ENCODE data around the gene TFDP2. TPM values are rescaled to one million over a fixed set of nuclear protein-coding genes. Genes with fewer than 3 reads are reported as not detected.
"Not testable (repeated sequence)": the region's sequence is repeated elsewhere in the genome, so short reads cannot be mapped to it uniquely, and the experiment has no call there.

Gene TFDP2
- total and polyA plus RNA-seq, 2 experiments from 2014 or later, result 26.8 to 55.4 TPM

DNA sequence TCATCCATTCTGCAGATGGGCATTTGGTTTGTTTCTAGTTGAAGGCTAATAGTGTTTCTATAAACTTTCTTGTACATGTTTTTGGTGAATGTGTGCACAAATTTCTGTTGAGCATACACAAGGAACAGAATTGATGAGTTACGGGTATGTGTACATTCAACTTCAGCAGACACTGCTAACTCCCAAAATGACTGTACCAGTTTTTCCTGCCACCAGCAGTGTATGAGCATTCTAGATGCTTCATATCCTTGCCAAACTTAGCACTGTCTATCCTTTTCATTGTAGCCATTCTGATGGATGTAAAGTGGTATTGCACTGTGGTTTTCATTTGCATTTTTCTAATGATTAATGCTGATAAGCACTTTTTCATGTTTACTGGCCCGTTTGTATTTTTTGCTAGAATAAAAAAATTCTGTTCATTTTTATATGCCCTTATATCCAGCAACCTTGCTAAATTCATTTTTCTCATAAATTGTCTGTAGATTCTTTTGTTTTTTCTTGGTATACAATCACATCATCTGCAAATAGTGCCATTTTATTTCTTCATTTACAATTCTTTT is 162.7 kb downstream of the TFDP2 start:
- H3K4me3 ChIP-seq, result no peak overlapping the region
- H3K27me3 ChIP-seq (replicated peaks; ENCODE audit: insufficient read depth), result no peaks in the 10 kb centered on the region
- no peak overlapping the region for H3K4me2 ChIP-seq (ENCODE audit: unreplicated experiment)
- H3K9me2 ChIP-seq (ENCODE audit: insufficient read depth), result no peaks in the 10 kb centered on the region
- WGBS, 2 experiments (ENCODE audit: low coverage in 1 of 2, low lambda C conversion rate in 2 of 2, missing lambda C conversion rate in 2 of 2), result 90 to 92% methylated on average over 2 of the region's 2 CpGs
- no peak for TF ChIP-seq EZH2 (IDR thresholded peaks at IDR 0.05; ENCODE audit: insufficient read depth, poor library complexity, severe bottlenecking)
- TF ChIP-seq EZH2phosphoT487 (IDR thresholded peaks at IDR 0.05; ENCODE audit: insufficient read depth, low read depth), result no peak
- DNase-seq, result no peak
- H3K9me3 ChIP-seq (ENCODE audit: low read depth), result no peaks in the 10 kb centered on the region
- no peaks in the 10 kb centered on the region for H4K20me1 ChIP-seq (ENCODE audit: insufficient read depth)
- H3K36me3 ChIP-seq (ENCODE audit: low read depth), result no peaks in the 10 kb centered on the region
- no peak overlapping the region for H2AFZ ChIP-seq
- H3K79me2 ChIP-seq (ENCODE audit: insufficient read depth), result no peaks in the 10 kb centered on the region
- no peak overlapping the region for H3K9ac ChIP-seq
- no peaks in the 10 kb centered on the region for H3F3A ChIP-seq (ENCODE audit: insufficient read depth)
- no peak overlapping the region for H3K27ac ChIP-seq
- in situ Hi-C loops (cut with MboI), result no loop called here
- no peaks in the 10 kb centered on the region for H3K4me1 ChIP-seq (ENCODE audit: insufficient read depth)

GRCh38 chr3:141981084-141981483 is 168.3 kb downstream of the TFDP2 start:
- in situ Hi-C loops (cut with MboI), result no loop called here
- Histone ChIP-seq H3K4me1 (ENCODE audit: insufficient read depth) (peaks cover 15% of the 10 kb centered on the region), H3K9me2 (ENCODE audit: insufficient read depth) (no peaks in the 10 kb centered on the region), H3K4me2 (ENCODE audit: unreplicated experiment) (peak overlapping the region; percentile 16), H3K4me3 (no peak overlapping the region), H2AFZ (no peak overlapping the region), H3F3A (ENCODE audit: insufficient read depth) (peaks cover 16% of the 10 kb centered on the region), H3K27me3 (replicated peaks; ENCODE audit: insufficient read depth) (no peaks in the 10 kb centered on the region), H3K27ac (no peak overlapping the region), H3K36me3 (ENCODE audit: low read depth) (no peaks in the 10 kb centered on the region), H3K9me3 (ENCODE audit: low read depth) (no peaks in the 10 kb centered on the region), H3K79me2 (ENCODE audit: insufficient read depth) (no peaks in the 10 kb centered on the region), H3K9ac (no peak overlapping the region), H4K20me1 (ENCODE audit: insufficient read depth) (no peaks in the 10 kb centered on the region)
- WGBS, 2 experiments (ENCODE audit: low coverage in 1 of 2, low lambda C conversion rate in 2 of 2, missing lambda C conversion rate in 2 of 2), result 96 to 97% methylated on average over 3 of the region's 3 CpGs
- TF ChIP-seq EZH2 (IDR thresholded peaks at IDR 0.05; ENCODE audit: insufficient read depth, poor library complexity, severe bottlenecking) (no peak), EZH2phosphoT487 (IDR thresholded peaks at IDR 0.05; ENCODE audit: insufficient read depth, low read depth) (no peak)
- DNase-seq, result no peak

- H3F3A ChIP-seq (ENCODE audit: insufficient read depth), result peaks cover 16% of the 10 kb centered on the region
- H3K9ac ChIP-seq, result no peak overlapping the region
- H4K20me1 ChIP-seq (ENCODE audit: insufficient read depth), result no peaks in the 10 kb centered on the region
- H3K36me3 ChIP-seq (ENCODE audit: low read depth), result no peaks in the 10 kb centered on the region
- 52 to 59% methylated on average over 5 of the region's 5 CpGs for WGBS, 2 experiments (ENCODE audit: low coverage in 1 of 2, low lambda C conversion rate in 2 of 2, missing lambda C conversion rate in 2 of 2)
- TF ChIP-seq EZH2phosphoT487 (IDR thresholded peaks at IDR 0.05; ENCODE audit: insufficient read depth, low read depth) (no peak), EZH2 (IDR thresholded peaks at IDR 0.05; ENCODE audit: insufficient read depth, poor library complexity, severe bottlenecking) (no peak)
- DNase-seq, result peak; percentile 89
- H3K4me1 ChIP-seq (ENCODE audit: insufficient read depth), result peaks cover 15% of the 10 kb centered on the region
- no peaks in the 10 kb centered on the region for H3K27me3 ChIP-seq (replicated peaks; ENCODE audit: insufficient read depth)
- peak overlapping the region; percentile 49 for H3K27ac ChIP-seq
- no peak overlapping the region for H3K4me2 ChIP-seq (ENCODE audit: unreplicated experiment)
- H3K9me3 ChIP-seq (ENCODE audit: low read depth), result no peaks in the 10 kb centered on the region
- no peak overlapping the region for H3K4me3 ChIP-seq
- in situ Hi-C loops (cut with MboI), result no loop called here
- no peak overlapping the region for H2AFZ ChIP-seq
- H3K79me2 ChIP-seq (ENCODE audit: insufficient read depth), result no peaks in the 10 kb centered on the region
- no peaks in the 10 kb centered on the region for H3K9me2 ChIP-seq (ENCODE audit: insufficient read depth)
Measured at GRCh38 chr3:141979050-141979671, 170.2 kb downstream of the TFDP2 start.

- in situ Hi-C loops (cut with MboI); H3K79me2 ChIP-seq (ENCODE audit: insufficient read depth); H3K4me2 ChIP-seq (ENCODE audit: unreplicated experiment); H4K20me1 ChIP-seq (ENCODE audit: insufficient read depth); H3K9ac ChIP-seq; H3K36me3 ChIP-seq (ENCODE audit: low read depth); H3K9me3 ChIP-seq (ENCODE audit: low read depth); H3K9me2 ChIP-seq (ENCODE audit: insufficient read depth); H3K4me3 ChIP-seq; DNase-seq; H2AFZ ChIP-seq; H3K27me3 ChIP-seq (replicated peaks; ENCODE audit: insufficient read depth); H3K27ac ChIP-seq; H3F3A ChIP-seq (ENCODE audit: insufficient read depth): not testable (repeated sequence)
- 86 to 91% methylated on average over 8 of the region's 8 CpGs for WGBS, 2 experiments (ENCODE audit: low coverage in 1 of 2, low lambda C conversion rate in 2 of 2, missing lambda C conversion rate in 2 of 2)
- peaks cover 18% of the 10 kb centered on the region for H3K4me1 ChIP-seq (ENCODE audit: insufficient read depth)
Measured at GRCh38 chr3:141974777-141975176, 174.6 kb downstream of the TFDP2 start.

Measured in GM23248 (cell line).